ENCODE measurements around the gene HOGA1. TPM values are rescaled to one million over a fixed set of nuclear protein-coding genes. Genes with fewer than 3 reads are reported as not detected.
A peak's percentile ranks its signal among the peaks of the same experiment; 100 is the strongest.

HOGA1 gene
- total RNA-seq, 1 experiment from 2014 or later: 4.4 TPM

GRCh38 chr10:97570146-97570788, 13.9 kb upstream of the HOGA1 start:
- peaks cover 44% of the 10 kb centered on the region; the same call in 1 of the 2 replicates for H3F3A ChIP-seq (ENCODE audit: insufficient read depth, low read depth)
- CTCF ChIA-PET: no interaction called here
- no peak overlapping the region for H3K4me3 ChIP-seq
- POLR2A ChIA-PET (ENCODE audit: unreplicated experiment): interaction anchor here (0.5 kb wide), 1 partner anchor 26 kb away, joined by 3 read pairs; no protein-coding TSS in a partner anchor
- H3K9me3 ChIP-seq (ENCODE audit: insufficient read depth, low read depth): no peaks in the 10 kb centered on the region
- intact Hi-C loops (cut with micrococcal nuclease; ENCODE audit: unreplicated experiment): loop anchor here (5.0 kb wide), 1 partner anchor 108 kb away; no protein-coding TSS in a partner anchor
- no peak overlapping the region for H2AFZ ChIP-seq
- H3K27ac ChIP-seq: peak overlapping the region; percentile 74
- H3K36me3 ChIP-seq (ENCODE audit: low read depth): no peaks in the 10 kb centered on the region
- DNase-seq: no peak
- TF ChIP-seq EZH2 (IDR thresholded peaks at IDR 0.05; ENCODE audit: low read depth): no peak
- TF ChIP-seq, protein P1, sequence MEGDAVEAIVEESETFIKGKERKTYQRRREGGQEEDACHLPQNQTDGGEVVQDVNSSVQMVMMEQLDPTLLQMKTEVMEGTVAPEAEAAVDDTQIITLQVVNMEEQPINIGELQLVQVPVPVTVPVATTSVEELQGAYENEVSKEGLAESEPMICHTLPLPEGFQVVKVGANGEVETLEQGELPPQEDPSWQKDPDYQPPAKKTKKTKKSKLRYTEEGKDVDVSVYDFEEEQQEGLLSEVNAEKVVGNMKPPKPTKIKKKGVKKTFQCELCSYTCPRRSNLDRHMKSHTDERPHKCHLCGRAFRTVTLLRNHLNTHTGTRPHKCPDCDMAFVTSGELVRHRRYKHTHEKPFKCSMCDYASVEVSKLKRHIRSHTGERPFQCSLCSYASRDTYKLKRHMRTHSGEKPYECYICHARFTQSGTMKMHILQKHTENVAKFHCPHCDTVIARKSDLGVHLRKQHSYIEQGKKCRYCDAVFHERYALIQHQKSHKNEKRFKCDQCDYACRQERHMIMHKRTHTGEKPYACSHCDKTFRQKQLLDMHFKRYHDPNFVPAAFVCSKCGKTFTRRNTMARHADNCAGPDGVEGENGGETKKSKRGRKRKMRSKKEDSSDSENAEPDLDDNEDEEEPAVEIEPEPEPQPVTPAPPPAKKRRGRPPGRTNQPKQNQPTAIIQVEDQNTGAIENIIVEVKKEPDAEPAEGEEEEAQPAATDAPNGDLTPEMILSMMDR (conservative IDR thresholded peaks at IDR 0.05): no peak
- H3K79me2 ChIP-seq (ENCODE audit: low read depth): no peaks in the 10 kb centered on the region
- peak overlapping the region; percentile 76 for H3K4me2 ChIP-seq
- no peaks in the 10 kb centered on the region for H3K9me2 ChIP-seq (ENCODE audit: insufficient read depth)
- peaks cover 76% of the 10 kb centered on the region for H3K4me1 ChIP-seq (replicated peaks; ENCODE audit: insufficient read depth)
- no peaks in the 10 kb centered on the region for H4K20me1 ChIP-seq (ENCODE audit: insufficient read depth)
- no TSS peak for BruUV-seq (replicated peaks)
- H3K27me3 ChIP-seq (ENCODE audit: insufficient read depth, low read depth): no peaks in the 10 kb centered on the region

- Histone ChIP-seq H3K4me2 (peak overlapping the region; percentile 76), H2AFZ (no peak overlapping the region), H3F3A (ENCODE audit: insufficient read depth, low read depth) (peaks cover 46% of the 10 kb centered on the region; the same call in 1 of the 2 replicates), H4K20me1 (ENCODE audit: insufficient read depth) (no peaks in the 10 kb centered on the region), H3K27ac (peak overlapping the region; percentile 74), H3K4me1 (replicated peaks; ENCODE audit: insufficient read depth) (peaks cover 72% of the 10 kb centered on the region), H3K4me3 (no peak overlapping the region), H3K79me2 (ENCODE audit: low read depth) (no peaks in the 10 kb centered on the region), H3K9me3 (ENCODE audit: insufficient read depth, low read depth) (no peaks in the 10 kb centered on the region), H3K27me3 (ENCODE audit: insufficient read depth, low read depth) (no peaks in the 10 kb centered on the region), H3K9me2 (ENCODE audit: insufficient read depth) (no peaks in the 10 kb centered on the region), H3K36me3 (ENCODE audit: low read depth) (no peaks in the 10 kb centered on the region)
- TF ChIP-seq, protein P1 (conservative IDR thresholded peaks at IDR 0.05): no peak
- TF ChIP-seq EZH2 (IDR thresholded peaks at IDR 0.05; ENCODE audit: low read depth): no peak
- ChIA-PET CTCF (interaction anchor here (0.7 to 1.7 kb wide), 5 partner anchors 13 to 157 kb away, joined by 3 to 5 read pairs (median 4); partner anchors contain the start of gene HOGA1), POLR2A (ENCODE audit: unreplicated experiment) (interaction anchor here (0.5 kb wide), 1 partner anchor 25 kb away, joined by 3 read pairs; no protein-coding TSS in a partner anchor)
- intact Hi-C loops (cut with micrococcal nuclease; ENCODE audit: unreplicated experiment): loop anchor here (1.0 to 5.0 kb wide), 2 partner anchors 73 to 109 kb away; partner anchors contain the start of genes MMS19 and UBTD1
- BruUV-seq (replicated peaks): no TSS peak
- peak in 1 of 2 experiments; percentile 9 for DNase-seq
Measured at GRCh38 chr10:97570789-97571471, 13.3 kb upstream of the HOGA1 start.

DNA sequence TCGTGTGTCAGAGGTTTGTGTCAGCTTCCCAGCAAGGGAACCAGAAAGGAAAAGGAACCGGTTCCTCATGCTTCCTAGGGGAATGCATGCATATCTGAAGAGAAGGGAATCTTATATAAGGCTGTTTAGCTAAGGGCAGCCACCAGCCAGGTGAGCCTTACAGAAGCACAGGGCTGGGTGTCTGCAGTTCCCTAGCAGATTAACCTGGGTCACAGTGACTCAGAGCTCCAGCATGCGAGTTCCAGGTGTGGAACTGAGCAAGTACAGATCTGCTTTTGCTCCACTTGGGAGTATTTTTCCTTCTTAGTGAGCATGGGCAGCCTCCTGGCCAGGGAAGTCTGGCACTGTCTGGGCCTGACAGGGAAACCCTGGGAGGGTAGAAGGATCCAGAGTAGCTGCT, 12.6 kb upstream of the HOGA1 start:
- POLR2A ChIA-PET (ENCODE audit: unreplicated experiment): no interaction called here

More for the DNA sequence above, 12.6 kb upstream of the HOGA1 start:
- peak; percentile 77 to 96 for DNase-seq
- no TSS peak for BruUV-seq (replicated peaks)
- H3K9me2 ChIP-seq (ENCODE audit: insufficient read depth): no peaks in the 10 kb centered on the region
- intact Hi-C loops (cut with micrococcal nuclease; ENCODE audit: unreplicated experiment): loop anchor here (1.0 to 5.0 kb wide), 2 partner anchors 73 to 109 kb away; partner anchors contain the start of genes MMS19 and UBTD1
- peak overlapping the region; percentile 76 for H3K4me2 ChIP-seq
- peaks cover 65% of the 10 kb centered on the region for H3K4me1 ChIP-seq (replicated peaks; ENCODE audit: insufficient read depth)
- peaks cover 44% of the 10 kb centered on the region; the same call in 1 of the 2 replicates for H3F3A ChIP-seq (ENCODE audit: insufficient read depth, low read depth)
- H2AFZ ChIP-seq: no peak overlapping the region
- no peaks in the 10 kb centered on the region for H3K79me2 ChIP-seq (ENCODE audit: low read depth)
- no peak for TF ChIP-seq EZH2 (IDR thresholded peaks at IDR 0.05; ENCODE audit: low read depth)
- TF ChIP-seq, protein P1 (conservative IDR thresholded peaks at IDR 0.05): no peak
- peak overlapping the region; percentile 93 for H3K27ac ChIP-seq
- H3K27me3 ChIP-seq (ENCODE audit: insufficient read depth, low read depth): no peaks in the 10 kb centered on the region
- H3K9me3 ChIP-seq (ENCODE audit: insufficient read depth, low read depth): no peaks in the 10 kb centered on the region
- no peaks in the 10 kb centered on the region for H4K20me1 ChIP-seq (ENCODE audit: insufficient read depth)
- peak overlapping the region; percentile 14; the same call in 1 of the 2 replicates for H3K4me3 ChIP-seq
- H3K36me3 ChIP-seq (ENCODE audit: low read depth): no peaks in the 10 kb centered on the region
- CTCF ChIA-PET: interaction anchor here (0.7 to 1.7 kb wide), 5 partner anchors 12 to 157 kb away, joined by 3 to 5 read pairs (median 4); partner anchors contain the start of gene HOGA1

Measured in PC-9 (cell line).